KBM-7 (cell line): Measurements from ENCODE around the gene IL1RL2.

Source experiments
- DNase-seq: peaks from one replicate; pipeline ENCODE4 v3.0.0-alpha.2; 2015
- in situ Hi-C: fragments of 300-500 bp; cut with MboI; formaldehyde crosslinking; loops from 2 replicates; pipeline ENCODE4 v1.14.3; 2020; ENCODE audit warnings: low sequenced_read_pairs, low pct_unique_long_range_greater_than_20kb, mixed read lengths

The IL1RL2 gene

DNA sequence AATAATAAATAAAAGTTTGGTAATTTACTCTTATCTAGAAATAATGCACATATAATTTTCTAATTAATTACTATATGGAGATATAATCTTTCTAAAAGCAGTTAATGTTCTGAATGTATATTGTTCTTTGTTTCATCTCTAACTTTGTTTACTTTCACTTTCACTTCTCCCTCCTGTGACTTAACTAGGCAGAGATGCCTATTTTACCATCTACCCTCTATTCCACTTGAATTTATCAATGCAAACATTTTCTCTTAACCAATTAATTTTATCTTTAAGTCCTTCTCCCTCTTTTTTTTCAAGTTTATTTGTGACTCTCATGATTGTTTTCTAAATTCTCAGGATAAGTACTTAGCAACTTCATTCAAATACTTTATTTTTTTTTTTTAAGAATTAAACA, 69.5 kb downstream of the IL1RL2 start:
- in situ Hi-C loops = loop anchor here (10.0 kb wide), 1 partner anchor 189 kb away; no protein-coding TSS in a partner anchor
- DNase-seq = no peak

DNA sequence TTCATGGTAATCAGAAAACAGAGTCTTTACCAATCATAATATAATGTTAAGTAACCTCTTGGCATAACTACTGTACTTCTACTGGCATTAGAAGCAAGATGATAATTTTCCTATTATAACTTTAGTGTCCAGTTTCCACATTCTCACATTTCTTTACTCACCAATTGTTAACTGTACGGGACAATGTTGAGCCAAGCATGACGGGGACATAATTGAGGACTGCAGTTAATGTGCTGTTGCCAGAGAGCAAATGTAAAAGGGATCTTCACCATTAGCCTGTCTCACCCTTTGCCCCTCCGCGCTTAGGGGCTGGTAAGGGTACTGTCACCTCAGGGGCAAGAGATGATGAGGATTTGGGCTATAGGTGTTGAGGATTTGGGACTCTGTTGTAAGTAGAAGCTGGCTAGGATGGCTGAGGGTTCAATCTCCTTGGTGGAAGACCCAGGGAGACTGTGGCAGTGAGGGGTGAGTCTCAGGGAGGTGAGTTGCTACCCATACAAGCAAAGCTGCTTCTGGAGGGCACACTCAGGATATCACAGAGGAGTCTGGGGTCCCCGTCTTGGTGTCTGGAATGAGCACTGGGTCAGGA, 70.1 kb downstream of the IL1RL2 start:
- DNase-seq = no peak
- in situ Hi-C loops = loop anchor here (10.0 kb wide), 1 partner anchor 188 kb away; no protein-coding TSS in a partner anchor

DNA sequence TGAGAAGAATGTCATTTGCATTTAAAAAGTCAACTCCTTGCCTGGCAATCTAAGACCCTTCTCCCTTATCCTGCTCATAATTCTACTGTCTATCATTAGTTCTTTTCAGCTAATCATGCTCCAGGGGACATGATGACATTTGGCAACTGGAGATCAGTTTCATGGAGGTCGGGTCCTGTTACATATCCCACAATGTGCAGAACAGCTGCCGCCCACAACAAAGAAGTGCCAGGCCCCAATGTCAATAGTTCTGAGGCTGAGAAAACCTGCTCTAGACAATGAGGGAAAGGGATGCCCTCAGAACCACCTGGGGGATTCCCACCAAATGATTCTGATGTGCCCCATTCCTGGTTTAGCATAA, 71.2 kb downstream of the IL1RL2 start:
- in situ Hi-C loops = loop anchor here (10.0 kb wide), 1 partner anchor 187 kb away; no protein-coding TSS in a partner anchor

DNA sequence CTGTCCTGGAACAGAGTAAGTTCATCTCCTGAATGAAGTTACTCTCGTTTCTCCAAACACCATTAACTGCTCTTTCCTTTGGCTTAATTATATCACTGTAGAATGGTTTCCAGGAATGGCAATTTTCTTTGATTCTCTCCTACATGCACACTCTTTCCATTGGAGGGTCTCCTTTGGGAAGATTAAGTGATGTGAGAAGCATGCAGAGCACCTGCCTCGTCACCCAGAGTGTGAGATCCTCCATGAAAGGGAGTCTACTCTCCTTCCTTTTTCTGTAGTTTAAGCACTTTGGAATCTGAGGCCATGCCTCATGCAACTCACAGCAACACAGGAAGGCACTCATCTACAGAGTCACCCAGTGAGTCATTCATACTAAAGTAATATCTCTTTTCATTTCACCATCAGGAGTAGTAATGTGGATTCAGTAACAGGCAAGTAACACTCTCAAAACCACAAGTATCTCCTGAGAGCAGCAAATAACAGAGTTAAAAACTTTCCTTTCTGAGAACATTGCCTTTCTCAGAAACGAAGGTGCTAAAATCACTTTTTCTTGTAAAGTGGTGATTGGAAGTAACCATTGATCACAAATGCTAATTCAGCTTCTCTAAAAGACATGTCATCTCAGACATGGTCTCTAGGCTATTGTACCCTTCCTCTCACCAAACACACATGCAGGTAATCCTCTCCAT, 71.7 kb downstream of the IL1RL2 start:
- in situ Hi-C loops = loop anchor here (10.0 kb wide), 1 partner anchor 186 kb away; no protein-coding TSS in a partner anchor
- DNase-seq = peak; percentile 27

More for the DNA sequence above, 71.2 kb downstream of the IL1RL2 start:
- DNase-seq = no peak

DNA sequence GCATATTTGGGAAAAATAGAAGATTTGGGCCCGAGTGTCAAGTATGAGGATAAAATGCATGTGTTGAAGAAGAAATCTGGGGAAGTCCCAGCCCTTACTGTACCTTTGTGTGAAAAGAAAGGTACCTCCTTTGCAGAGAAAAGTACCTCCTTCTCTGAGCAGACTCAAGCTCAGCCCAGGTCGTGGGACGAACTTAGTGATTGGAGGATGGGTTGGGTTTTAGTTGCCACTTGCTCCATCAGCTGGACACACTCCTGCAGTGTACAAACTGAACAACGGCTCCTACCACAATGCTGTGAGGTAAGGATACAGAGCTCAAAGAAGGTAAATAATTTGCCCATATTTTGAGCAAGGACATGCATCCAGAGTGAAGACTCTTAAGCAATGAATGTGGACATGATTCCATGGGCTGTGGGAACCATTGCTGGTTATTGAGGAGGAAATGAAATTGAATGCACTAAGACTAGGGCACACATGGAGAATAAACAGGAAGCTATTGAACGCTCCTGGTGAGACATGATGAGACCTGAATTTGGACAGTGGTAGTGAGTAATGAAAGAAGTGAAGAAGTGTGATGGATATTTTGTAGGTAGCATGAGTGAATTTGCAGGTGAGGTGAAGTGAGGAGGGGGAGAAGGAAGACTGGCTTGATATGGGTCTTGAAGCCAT, 74.8 kb downstream of the IL1RL2 start:
- DNase-seq = no peak

DNA sequence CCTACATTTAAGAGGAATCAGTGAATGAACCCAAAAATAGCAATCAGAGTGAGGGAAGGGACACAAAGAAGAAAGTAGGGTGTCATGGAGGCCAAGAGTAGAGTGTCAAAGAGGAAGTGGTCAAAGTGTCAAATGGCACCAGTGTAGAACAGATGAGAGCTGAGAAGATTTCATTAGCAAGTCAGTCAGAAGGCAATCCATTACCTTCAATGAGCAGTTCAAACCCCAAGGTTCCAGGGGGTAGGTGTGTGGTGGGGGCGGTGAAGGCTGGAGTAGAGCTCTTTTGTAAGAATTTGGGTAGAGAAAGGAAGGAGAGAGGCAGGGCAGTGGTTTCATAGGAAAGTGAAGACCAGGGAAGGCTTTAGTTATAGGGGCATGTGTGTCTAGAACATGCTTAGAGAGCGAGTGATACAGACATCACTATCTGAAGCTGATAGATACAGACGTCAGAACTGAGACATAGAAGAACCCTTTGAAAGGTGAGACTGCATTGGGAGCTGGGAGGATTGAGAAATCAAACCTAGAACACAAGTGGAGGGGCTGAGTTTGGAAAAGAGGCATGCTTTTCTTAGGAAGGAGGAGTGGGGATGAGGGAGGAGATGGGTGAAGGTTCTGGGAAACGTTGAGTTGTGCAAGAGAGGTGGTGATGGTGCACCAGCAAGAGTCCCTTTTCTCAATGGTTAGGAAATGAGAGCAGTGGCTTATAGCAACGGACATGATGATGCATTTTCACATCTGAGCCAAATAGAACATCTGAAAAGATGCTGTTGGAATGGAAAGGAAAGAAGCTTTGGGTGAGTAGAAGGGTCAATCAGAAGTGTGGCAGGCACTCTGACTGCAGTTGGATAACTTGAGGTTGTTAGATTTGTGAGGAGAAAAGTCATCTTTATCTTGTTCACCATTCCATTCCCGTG, 75.7 kb downstream of the IL1RL2 start:
- in situ Hi-C loops = no loop called here
- peak; percentile 27 for DNase-seq

More for the DNA sequence above, 74.8 kb downstream of the IL1RL2 start:
- in situ Hi-C loops = no loop called here

DNA sequence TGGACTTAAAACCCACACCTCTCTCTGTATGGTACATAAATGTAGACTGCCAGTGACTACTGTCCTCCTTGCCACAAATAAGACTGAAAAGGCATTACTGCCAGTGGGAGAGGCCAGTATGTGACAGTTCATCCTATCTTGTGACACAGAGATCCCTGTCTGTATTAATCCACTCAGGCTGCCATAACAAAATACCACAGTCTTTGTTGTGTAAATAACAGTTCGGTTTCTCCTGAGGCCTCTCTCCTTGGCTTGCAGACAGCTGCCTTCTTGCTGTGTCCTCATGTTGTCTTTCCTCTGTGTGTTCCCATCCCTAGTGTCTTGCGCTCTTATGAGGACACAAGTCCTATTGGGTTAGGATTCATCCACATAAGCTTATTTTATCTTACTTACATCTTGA, 78.1 kb downstream of the IL1RL2 start:
- DNase-seq = no peak
- in situ Hi-C loops = no loop called here

DNA sequence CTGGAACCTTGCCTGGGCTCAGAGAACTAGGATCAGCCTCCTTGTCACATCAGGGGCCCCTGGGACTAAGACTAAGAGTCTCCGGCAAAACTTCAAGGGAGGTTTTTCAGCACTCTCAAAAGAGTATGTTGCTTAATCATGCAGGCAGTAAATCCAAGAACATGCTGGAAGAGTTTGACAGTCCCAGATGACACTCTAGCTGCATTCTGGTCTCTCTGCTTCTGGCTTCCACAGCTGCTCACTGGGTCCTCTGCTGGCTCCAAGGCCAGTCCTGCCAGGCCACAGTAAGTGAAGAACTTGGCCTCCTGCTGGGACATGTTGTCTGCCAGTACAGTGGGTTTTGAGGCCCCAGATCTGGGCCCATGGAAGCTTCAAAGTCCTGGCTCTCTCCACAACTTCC, 79.4 kb downstream of the IL1RL2 start:
- in situ Hi-C loops = no loop called here
- DNase-seq = no peak

DNA sequence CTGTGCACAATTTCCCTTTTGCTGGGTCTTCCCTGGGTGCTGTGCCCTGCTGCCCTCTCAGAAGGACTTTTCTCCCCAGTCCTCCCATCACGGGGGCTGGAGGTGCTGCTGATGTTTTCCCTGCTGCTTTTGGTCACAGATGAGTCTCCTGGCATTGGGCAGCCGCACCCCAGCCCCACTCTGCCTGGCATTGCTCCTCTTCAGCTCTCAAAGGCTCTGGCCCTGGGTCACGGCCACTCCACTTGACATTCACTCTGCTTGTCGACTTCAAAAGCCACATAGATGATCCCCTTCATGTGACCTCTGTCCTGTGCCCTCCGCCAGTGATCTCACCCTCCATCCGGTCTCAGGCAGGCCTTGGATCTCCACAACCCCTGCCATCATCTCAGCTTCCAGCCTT, 81.0 kb downstream of the IL1RL2 start:
- in situ Hi-C loops = no loop called here
- no peak for DNase-seq

DNA sequence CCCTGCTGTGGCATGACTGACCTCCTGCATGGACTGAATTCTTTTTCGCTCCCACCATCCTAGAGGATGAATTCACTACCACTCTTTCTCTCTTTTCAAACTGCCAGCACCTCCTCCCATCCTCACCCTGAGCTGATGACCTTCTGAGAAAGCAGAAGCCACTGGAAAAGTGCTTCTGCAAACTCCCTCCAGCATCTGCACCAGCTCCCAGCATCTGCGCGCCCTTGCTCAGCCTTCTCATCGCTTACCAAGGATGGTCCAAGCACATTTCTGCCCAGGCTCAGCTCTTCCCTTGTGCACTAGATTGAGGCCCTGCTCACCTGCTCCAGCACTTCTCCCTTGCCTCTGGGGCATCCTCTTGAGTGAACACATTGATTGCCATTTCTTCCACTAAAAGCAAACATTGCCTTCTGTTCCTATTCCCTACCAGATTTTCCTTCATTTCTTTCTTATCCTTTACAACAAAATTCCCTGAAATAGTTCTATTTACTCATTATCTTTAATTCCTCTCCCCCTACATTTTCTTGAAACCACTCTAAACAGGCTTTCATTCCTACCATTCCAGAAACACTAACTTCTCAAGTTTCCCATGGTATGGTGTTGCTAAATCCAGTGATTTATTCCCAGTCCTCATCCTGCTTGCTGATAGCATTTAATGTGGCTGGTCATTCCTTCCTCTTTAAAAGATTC, 81.8 kb downstream of the IL1RL2 start:
- no peak for DNase-seq
- in situ Hi-C loops = no loop called here

DNA sequence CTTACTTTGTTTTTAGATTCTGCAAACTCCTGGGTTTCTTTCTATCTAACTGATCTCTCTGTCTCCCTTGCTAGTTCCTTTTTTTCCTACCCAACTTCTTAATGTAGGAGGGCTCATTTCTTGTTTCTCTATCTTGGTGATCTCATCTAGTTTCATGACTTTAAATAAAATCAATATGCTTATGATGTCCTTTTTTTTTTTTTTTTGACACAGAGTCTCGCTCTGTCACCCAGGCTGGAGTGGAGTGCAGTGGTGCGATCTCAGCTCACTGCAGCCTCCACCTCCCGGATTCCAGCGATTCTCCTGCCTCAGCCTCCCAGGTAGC, 82.3 kb downstream of the IL1RL2 start:
- no peak for DNase-seq
- in situ Hi-C loops = no loop called here

DNA sequence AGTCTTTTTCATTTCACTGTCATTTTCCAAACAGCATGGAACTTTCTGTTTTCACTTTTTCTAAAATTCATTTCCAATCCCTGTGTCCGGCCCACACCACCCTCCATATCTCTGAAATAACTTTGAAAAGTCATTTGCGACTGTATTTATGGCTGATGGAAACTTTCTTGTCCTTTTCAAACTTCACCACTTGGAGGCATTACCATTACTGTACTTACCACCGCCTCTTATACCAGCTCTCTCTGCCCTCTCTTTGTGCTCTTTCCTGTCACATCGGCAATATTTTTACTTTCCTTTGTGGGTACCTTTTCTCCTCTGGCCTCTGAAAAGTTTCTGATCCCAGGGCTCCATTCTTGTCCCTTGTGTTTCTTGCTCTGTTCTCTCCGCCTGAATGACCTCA, 85.0 kb downstream of the IL1RL2 start:
- DNase-seq = no peak
- in situ Hi-C loops = no loop called here

DNA sequence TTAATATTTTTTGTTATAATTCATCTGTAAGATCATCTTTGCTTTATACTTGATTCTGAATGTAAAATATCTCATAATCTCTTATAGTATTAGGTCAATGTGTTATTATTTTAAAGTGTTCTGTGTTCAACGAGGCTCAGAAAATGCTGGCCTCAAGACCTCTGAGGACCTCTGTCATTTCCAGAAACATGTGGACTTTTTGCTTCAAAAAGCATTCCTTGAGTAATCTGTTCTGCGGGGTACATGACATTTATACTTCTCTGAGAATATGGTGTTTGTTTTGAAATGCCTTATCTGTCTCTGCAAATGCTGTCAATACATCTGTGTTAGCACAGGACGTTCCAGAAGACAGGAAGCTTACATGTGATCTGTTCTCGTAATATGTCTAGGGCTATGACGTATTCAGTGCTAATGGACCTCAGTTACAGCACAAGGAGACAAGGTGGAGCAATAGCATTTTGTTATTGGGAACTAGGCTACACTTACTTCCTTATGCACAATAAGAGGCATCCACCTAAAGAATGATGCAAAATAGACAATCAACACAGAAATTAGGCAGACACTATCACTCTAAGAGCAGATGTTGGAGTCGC, 86.9 kb downstream of the IL1RL2 start:
- in situ Hi-C loops = no loop called here
- DNase-seq = no peak

DNA sequence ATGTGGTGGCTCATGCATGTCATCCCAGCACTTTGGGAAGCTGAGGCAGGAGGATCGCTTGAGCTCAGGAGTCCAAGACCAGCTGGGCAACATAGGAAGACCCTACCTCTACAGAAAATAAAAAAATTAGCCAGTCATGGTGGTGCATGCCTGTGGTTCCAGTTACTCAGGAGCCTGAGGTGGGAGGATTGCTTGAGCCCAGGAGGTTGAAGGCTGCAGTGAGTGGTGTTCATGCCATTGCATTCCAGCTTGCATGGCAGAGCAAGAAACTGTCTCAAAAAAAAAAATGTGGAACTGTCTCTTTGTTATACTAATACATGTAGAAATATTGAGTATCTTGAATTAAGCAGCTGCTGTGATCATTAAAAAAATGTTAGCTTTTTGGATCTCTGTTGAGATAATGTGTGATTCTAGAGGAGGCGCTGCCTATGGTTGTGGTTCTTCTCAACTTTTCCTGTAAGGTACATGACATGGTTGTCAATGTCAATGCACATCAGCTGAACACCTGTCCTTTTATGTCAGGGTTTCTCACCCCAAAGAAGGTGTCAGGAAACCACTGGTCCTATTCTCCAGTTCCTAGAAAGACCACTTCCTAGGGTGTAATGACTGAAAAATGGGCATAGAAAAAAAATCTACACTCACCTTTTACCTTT, 89.9 kb downstream of the IL1RL2 start:
- no peak for DNase-seq
- in situ Hi-C loops = no loop called here

DNA sequence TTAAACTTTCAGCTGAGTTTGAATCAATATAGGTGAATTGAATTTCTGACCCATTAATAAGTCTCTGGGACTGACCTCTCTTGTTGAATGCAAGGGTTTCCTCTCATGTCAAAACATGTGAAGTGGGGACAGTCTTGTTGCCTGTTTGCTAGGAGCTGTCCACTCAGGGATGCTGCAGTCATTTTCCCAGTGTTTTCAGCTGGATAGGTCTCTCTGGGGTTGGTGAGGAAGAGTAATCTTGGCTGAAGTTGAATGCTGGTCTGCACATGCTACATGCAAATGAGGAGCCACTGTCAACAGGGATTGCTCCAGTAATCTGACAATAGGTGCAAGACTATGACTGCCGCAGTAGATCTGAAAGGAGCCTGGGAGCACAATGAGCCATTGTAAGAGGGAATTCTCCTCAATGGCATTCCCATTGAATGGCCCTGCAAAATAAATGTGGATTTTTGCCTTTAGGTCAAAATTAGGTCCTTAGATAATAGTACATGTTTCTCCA, 90.4 kb downstream of the IL1RL2 start:
- in situ Hi-C loops = no loop called here

DNA sequence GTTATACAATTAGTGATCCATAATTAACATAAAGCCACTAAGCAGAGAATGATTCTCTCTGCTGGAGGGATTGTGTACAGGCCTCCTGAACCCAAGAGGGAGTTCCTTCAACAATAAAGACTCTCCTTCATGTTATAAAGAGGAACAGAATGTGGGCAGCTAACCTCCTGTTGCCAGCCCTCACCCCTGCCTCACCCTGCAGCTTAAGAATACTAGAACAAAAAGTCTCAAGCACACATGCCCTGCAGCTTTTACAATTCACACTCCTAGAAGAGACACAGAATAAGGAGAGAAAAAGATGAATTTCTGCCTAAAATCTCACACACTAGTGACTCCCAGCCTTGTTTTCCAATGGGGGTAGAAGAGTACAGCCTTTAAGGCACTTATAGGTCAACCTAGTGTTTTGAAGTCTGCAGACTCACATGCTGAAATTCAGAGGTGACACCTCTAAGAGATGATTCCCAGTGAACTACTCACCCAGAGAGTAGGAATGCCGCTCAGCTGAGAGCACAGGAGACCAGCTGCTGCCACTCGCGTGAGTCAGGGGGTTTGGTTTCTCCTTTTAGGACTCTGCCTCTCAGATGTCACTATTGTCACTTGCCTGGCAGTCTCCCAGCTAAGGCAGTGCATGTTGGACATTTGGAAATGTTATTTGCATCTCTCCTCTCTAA, 92.0 kb downstream of the IL1RL2 start:
- in situ Hi-C loops = no loop called here
- DNase-seq = peak; percentile 35

More for the DNA sequence above, 90.4 kb downstream of the IL1RL2 start:
- no peak for DNase-seq

DNA sequence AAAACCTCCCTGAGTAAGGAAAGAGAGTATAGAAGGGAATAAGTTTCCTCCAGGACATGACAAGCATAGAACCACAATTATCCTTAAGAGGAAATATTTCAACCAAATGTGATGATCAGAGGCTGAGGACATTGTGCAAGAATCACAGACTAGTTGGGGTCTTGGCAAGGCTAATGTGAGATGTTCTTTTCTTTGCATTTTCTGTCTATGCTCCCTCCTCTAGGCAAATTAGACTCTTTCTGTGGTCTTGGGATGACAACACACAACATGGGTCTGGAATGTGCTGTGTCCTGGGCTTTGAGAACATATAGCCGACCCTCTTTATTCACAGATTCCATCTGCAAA, 92.5 kb downstream of the IL1RL2 start:
- in situ Hi-C loops = no loop called here
- no peak for DNase-seq

DNA sequence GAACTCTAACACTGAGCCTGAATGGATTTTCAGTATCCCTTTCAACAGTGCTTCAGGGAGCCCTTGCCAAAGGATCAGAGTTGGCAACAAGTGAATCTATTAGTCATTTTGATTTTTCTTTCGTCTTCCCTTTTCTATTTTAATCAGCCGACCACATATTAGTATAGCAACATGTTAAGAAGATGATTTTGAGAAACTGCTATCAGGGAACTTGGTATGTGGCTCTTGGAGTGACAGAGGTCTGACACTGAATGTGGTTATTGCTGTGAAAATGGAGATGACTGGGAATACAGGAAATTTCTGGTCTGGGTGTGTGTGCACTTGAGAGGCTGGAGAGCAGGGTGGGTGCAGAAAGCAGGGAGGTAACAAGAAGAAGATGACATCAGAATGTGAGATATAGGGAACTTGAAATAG, 95.9 kb downstream of the IL1RL2 start:
- in situ Hi-C loops = no loop called here
- DNase-seq = peak; percentile 36
